Osteoblast (primary cell): ENCODE measurements around the gene CCHCR1. TPM values are rescaled to one million over a fixed set of nuclear protein-coding genes. Genes with fewer than 3 reads are reported as not detected.

Source experiments
- DNase-seq: peaks from one replicate; pipeline ENCODE4 v3.0.0; 2011; ENCODE audit warnings: low spot score, mixed read lengths; ENCODE audit not compliant: insufficient read length; ENCODE audit errors: missing footprints
- H2AFZ ChIP-seq: 2 replicates; pipeline ENCODE4 v1.6.0; 2011; ENCODE audit warnings: mild to moderate bottlenecking, low read length
- H3K27ac ChIP-seq: 2 replicates; pipeline ENCODE4 v1.5.1; 2011; ENCODE audit warnings: mild to moderate bottlenecking, low read depth, low read length, moderate library complexity
- H3K27me3 ChIP-seq: 2 replicates; pipeline ENCODE4 v1.6.0; 2012; ENCODE audit warnings: mild to moderate bottlenecking, control low read depth, inconsistent platforms, low read length, moderate library complexity; ENCODE audit not compliant: insufficient read depth
- H3K36me3 ChIP-seq: 2 replicates; pipeline ENCODE4 v1.5.1; 2011; ENCODE audit warnings: mild to moderate bottlenecking, low read length, control low read depth, moderate library complexity; ENCODE audit not compliant: insufficient read depth
- H3K4me1 ChIP-seq: 2 replicates; pipeline ENCODE4 v1.5.1; 2011; ENCODE audit warnings: mild to moderate bottlenecking, low read length, control low read depth, moderate library complexity; ENCODE audit not compliant: insufficient read depth
- H3K4me2 ChIP-seq: 2 replicates; pipeline ENCODE4 v1.6.0; 2011; ENCODE audit warnings: mild to moderate bottlenecking, low read length; ENCODE audit not compliant: insufficient read depth
- H3K4me3 ChIP-seq: fragments of 200-600 bp; sonication (generic); 3 replicates; pipeline ENCODE4 v1.5.1; 2012; ENCODE audit warnings: mild to moderate bottlenecking, low read length, inconsistent platforms; ENCODE audit not compliant: insufficient read depth
- H3K79me2 ChIP-seq: 2 replicates; pipeline ENCODE4 v1.6.0; 2012; ENCODE audit warnings: mild to moderate bottlenecking, low read length, control low read depth, inconsistent platforms; ENCODE audit not compliant: insufficient read depth
- H3K9me3 ChIP-seq: 2 replicates; pipeline ENCODE4 v1.5.1; 2011; ENCODE audit warnings: low read depth, low read length, control low read depth
- H4K20me1 ChIP-seq: 2 replicates; pipeline ENCODE4 v1.6.0; 2012; ENCODE audit warnings: mild to moderate bottlenecking, low read length, control low read depth; ENCODE audit not compliant: insufficient read depth
- total RNA-seq: library from RNA; depleted of rRNA; stranded (reverse); fragments of >200 nt; gene quantifications from 2 replicates; pipeline ENCODE4 v1.2.3, GENCODE V29; 2012
- TF ChIP-seq, protein P1 (sequence below): IDR thresholded peaks from 2 replicates; pipeline ENCODE4 v1.5.1; 2011; ENCODE audit warnings: mild to moderate bottlenecking, low read depth, low read length, moderate library complexity; ENCODE audit errors: extremely low read depth

CCHCR1 gene
- total RNA-seq, 1 donor, result 14.1 TPM

DNA sequence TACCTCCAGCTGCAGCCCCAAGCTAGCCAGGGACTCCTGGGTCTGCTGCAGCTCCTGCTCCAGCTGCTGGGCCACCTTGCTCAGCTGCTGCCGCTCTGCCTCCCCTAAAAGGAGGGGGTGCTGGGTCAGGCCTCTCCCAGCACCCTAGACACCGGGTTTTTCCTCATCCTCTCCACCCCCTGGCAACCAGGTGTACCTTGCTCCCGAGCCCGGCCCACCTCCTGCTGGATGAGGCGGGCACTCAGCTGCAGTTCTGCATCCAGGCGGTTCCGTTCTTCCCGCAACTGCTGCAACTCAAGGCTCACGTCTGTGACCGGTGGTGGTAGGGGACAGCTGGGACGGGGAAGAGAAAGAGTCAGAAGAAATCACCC lies 12.6 kb downstream of the CCHCR1 start:
- DNase-seq, result no peak
- Histone ChIP-seq H3K36me3 (peaks cover 18% of the 10 kb centered on the region), H3K9me3 (no peaks in the 10 kb centered on the region), H3K27ac (no peak overlapping the region), H3K4me3 (no peak overlapping the region), H3K4me1 (no peaks in the 10 kb centered on the region), H4K20me1 (no peaks in the 10 kb centered on the region), H2AFZ (no peak overlapping the region), H3K27me3 (no peaks in the 10 kb centered on the region), H3K79me2 (no peaks in the 10 kb centered on the region), H3K4me2 (no peak overlapping the region)
- TF ChIP-seq, protein P1, sequence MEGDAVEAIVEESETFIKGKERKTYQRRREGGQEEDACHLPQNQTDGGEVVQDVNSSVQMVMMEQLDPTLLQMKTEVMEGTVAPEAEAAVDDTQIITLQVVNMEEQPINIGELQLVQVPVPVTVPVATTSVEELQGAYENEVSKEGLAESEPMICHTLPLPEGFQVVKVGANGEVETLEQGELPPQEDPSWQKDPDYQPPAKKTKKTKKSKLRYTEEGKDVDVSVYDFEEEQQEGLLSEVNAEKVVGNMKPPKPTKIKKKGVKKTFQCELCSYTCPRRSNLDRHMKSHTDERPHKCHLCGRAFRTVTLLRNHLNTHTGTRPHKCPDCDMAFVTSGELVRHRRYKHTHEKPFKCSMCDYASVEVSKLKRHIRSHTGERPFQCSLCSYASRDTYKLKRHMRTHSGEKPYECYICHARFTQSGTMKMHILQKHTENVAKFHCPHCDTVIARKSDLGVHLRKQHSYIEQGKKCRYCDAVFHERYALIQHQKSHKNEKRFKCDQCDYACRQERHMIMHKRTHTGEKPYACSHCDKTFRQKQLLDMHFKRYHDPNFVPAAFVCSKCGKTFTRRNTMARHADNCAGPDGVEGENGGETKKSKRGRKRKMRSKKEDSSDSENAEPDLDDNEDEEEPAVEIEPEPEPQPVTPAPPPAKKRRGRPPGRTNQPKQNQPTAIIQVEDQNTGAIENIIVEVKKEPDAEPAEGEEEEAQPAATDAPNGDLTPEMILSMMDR, result no peak

DNA sequence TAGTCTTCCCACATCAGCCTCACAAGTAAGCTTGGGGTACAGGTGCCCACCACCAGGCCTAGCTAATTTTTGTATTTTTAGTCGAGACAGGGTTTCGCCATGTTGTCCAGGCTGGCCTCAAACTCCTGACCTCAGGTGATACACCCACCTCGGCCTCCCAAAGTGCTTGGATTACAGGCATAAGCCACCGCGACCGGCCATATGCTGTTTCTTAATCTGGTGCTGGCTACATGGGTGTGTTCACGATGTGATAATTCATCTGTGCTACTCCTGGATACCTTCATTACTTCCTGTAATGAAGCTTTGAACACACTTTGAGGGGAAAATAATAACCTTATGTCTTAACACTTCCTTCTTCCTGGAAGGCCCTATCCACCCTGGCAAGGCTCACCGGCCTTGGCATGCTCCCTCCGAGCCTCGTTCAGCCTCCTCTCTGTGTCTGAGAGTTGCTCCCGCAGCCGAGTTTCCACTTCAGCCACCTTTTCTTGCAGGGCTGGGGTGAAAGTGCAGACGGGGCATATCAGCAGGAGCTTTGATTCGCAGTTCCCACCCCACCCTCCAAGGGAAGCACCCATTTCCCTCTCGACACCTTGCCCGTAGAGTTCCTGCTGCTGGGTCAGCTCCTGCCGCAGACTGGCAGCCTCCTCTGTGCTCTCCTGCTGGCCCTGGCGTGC lies 13.2 kb downstream of the CCHCR1 start:
- Histone ChIP-seq H3K79me2 (no peaks in the 10 kb centered on the region), H3K36me3 (peaks cover 12% of the 10 kb centered on the region), H2AFZ (no peak overlapping the region), H3K27ac (no peak overlapping the region), H3K4me3 (no peak overlapping the region), H3K4me1 (peaks cover under 1% of the 10 kb centered on the region), H3K4me2 (no peak overlapping the region), H4K20me1 (no peaks in the 10 kb centered on the region), H3K27me3 (no peaks in the 10 kb centered on the region), H3K9me3 (no peaks in the 10 kb centered on the region)
- no peak for DNase-seq
- TF ChIP-seq, protein P1, result no peak

DNA sequence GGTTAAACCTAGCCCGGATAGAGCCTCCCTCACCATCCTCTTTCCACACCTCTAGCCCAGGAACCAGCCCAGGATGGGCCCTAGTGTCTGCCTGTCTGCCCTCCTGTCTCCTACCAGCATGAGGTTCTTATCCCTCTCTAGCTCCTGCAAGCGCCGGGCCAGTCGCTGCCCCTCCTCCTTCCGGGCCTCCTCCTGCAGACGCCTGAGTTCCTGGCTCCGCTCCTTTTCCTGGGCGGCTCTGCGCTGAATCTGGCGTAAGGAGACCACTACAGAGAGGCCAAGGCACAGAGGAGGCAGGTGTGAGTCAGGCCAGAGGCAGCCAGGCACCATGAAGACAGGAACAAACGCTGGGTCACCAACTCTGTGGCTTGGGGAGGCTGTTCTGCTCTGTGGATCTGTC lies 14.5 kb downstream of the CCHCR1 start:
- no peak overlapping the region for H2AFZ ChIP-seq
- peak; percentile 88 for DNase-seq
- no peaks in the 10 kb centered on the region for H4K20me1 ChIP-seq
- no peak overlapping the region for H3K27ac ChIP-seq
- no peaks in the 10 kb centered on the region for H3K79me2 ChIP-seq
- no peak overlapping the region for H3K4me2 ChIP-seq
- TF ChIP-seq, protein P1, result no peak
- no peak overlapping the region for H3K4me3 ChIP-seq
- no peaks in the 10 kb centered on the region for H3K9me3 ChIP-seq
- H3K4me1 ChIP-seq, result peaks cover 3% of the 10 kb centered on the region
- peaks cover 11% of the 10 kb centered on the region for H3K36me3 ChIP-seq
- H3K27me3 ChIP-seq, result no peaks in the 10 kb centered on the region

DNA sequence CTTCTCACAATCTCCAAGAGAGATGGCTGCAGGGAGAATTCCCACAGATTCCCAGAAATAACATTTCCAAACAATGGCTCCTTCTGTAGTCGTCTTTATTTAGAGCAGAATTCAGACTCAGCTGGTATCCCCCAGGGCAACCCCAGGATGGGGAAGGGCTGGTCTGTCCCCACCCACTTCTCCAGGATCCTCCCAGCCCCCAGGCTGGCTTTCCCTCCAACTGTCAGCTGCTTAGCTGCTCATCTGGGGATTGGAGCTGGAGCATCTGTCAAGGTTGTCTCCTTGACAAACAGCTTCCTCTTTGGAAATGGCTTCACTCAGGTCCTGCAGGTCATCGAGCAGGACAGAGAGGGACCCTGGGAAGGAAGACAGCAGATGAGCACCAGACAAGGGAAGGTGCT lies 15.2 kb downstream of the CCHCR1 start:
- H3K27me3 ChIP-seq, result no peaks in the 10 kb centered on the region
- peaks cover 11% of the 10 kb centered on the region for H3K36me3 ChIP-seq
- no peak overlapping the region for H2AFZ ChIP-seq
- no peaks in the 10 kb centered on the region for H4K20me1 ChIP-seq
- no peaks in the 10 kb centered on the region for H3K9me3 ChIP-seq
- H3K79me2 ChIP-seq, result no peaks in the 10 kb centered on the region
- DNase-seq, result peak; percentile 54
- no peak overlapping the region for H3K4me3 ChIP-seq
- TF ChIP-seq, protein P1, result no peak
- H3K4me1 ChIP-seq, result peaks cover 7% of the 10 kb centered on the region
- no peak overlapping the region for H3K27ac ChIP-seq
- no peak overlapping the region for H3K4me2 ChIP-seq
